ENCODE results near the gene CCDC8. TPM values are rescaled to one million over a fixed set of nuclear protein-coding genes. Genes with fewer than 3 reads are reported as not detected.
"Not testable (repeated sequence)": the region's sequence is repeated elsewhere in the genome, so short reads cannot be mapped to it uniquely, and the experiment has no call there.

CCDC8 gene
- polyA plus RNA-seq, 1 donor from 2014 or later: 0.84 TPM

- no peak for TF ChIP-seq MXI1 (conservative IDR thresholded peaks at IDR 0.05; ENCODE audit: poor library complexity, severe bottlenecking)
- Histone ChIP-seq H3K4me2 (ENCODE audit: low read length) (no peak overlapping the region), H3K79me2 (replicated peaks; ENCODE audit: insufficient read depth, low read length) (no peaks in the 10 kb centered on the region), H3K27me3 (ENCODE audit: insufficient read depth, low read depth, low read length) (no peaks in the 10 kb centered on the region), H3K9me2 (ENCODE audit: insufficient read depth, low read length) (no peaks in the 10 kb centered on the region), H3K4me3 (ENCODE audit: low read length) (no peak overlapping the region), H2AFZ (ENCODE audit: low read depth, low read length) (no peak overlapping the region), H3K27ac (ENCODE audit: low read length) (no peak overlapping the region), H3F3A (ENCODE audit: insufficient read depth, low read length, poor library complexity, severe bottlenecking) (no peaks in the 10 kb centered on the region), H3K36me3 (ENCODE audit: insufficient read depth, low read length) (no peaks in the 10 kb centered on the region), H3K9me3 (ENCODE audit: low read length) (no peaks in the 10 kb centered on the region), H3K9ac (ENCODE audit: low read length) (no peak overlapping the region), H4K20me1 (ENCODE audit: insufficient read depth) (no peaks in the 10 kb centered on the region)
Observed at GRCh38 chr19:46420056-46420455, 6.7 kb upstream of the CCDC8 start.

- H3K27me3 ChIP-seq (ENCODE audit: insufficient read depth, low read depth, low read length): not testable (repeated sequence)
- Histone ChIP-seq H3K9ac (ENCODE audit: low read length) (peak overlapping the region; percentile 57), H3K27ac (ENCODE audit: low read length) (peak overlapping the region; percentile 75)
Observed at GRCh38 chr19:46415804-46416709, 2.7 kb upstream of the CCDC8 start.

GRCh38 chr19:46414899-46415298 is 1.5 kb upstream of the CCDC8 start:
- H3K4me2 ChIP-seq (ENCODE audit: low read length); H3K27me3 ChIP-seq (ENCODE audit: insufficient read depth, low read depth, low read length); H2AFZ ChIP-seq (ENCODE audit: low read depth, low read length); H3K36me3 ChIP-seq (ENCODE audit: insufficient read depth, low read length); H3K9ac ChIP-seq (ENCODE audit: low read length); H3K4me3 ChIP-seq (ENCODE audit: low read length); H3K9me3 ChIP-seq (ENCODE audit: low read length); H3F3A ChIP-seq (ENCODE audit: insufficient read depth, low read length, poor library complexity, severe bottlenecking); H3K9me2 ChIP-seq (ENCODE audit: insufficient read depth, low read length); H4K20me1 ChIP-seq (ENCODE audit: insufficient read depth): not testable (repeated sequence)
- Histone ChIP-seq H3K79me2 (replicated peaks; ENCODE audit: insufficient read depth, low read length) (peaks cover 15% of the 10 kb centered on the region), H3K27ac (ENCODE audit: low read length) (peak overlapping the region; percentile 75)

More at GRCh38 chr19:46415804-46416709, 2.7 kb upstream of the CCDC8 start:
- H4K20me1 ChIP-seq (ENCODE audit: insufficient read depth); H3F3A ChIP-seq (ENCODE audit: insufficient read depth, low read length, poor library complexity, severe bottlenecking); H3K9me3 ChIP-seq (ENCODE audit: low read length); H3K36me3 ChIP-seq (ENCODE audit: insufficient read depth, low read length); H3K9me2 ChIP-seq (ENCODE audit: insufficient read depth, low read length): not testable (repeated sequence)
- H2AFZ ChIP-seq (ENCODE audit: low read depth, low read length): peak overlapping the region; percentile 48
- TF ChIP-seq RAD21 (conservative IDR thresholded peaks at IDR 0.05) (peak; percentile 19), EP300 (conservative IDR thresholded peaks at IDR 0.05; ENCODE audit: poor library complexity, severe bottlenecking) (peak; percentile 45), REST (IDR thresholded peaks at IDR 0.05; ENCODE audit: borderline replicate concordance) (peak; percentile 22), MXI1 (conservative IDR thresholded peaks at IDR 0.05; ENCODE audit: poor library complexity, severe bottlenecking) (peak; percentile 30)
- peaks cover 13% of the 10 kb centered on the region for H3K79me2 ChIP-seq (replicated peaks; ENCODE audit: insufficient read depth, low read length)
- H3K4me3 ChIP-seq (ENCODE audit: low read length): peak overlapping the region; percentile 61
- H3K4me2 ChIP-seq (ENCODE audit: low read length): peak overlapping the region; percentile 49

All from neural cell (in vitro differentiated cells).